ENCODE results near the gene SAMD4A.

The SAMD4A gene

GRCh38 chr14:54532111-54533012 lies 34.6 kb upstream of the SAMD4A start:
- H3K79me2 ChIP-seq (ENCODE audit: insufficient read depth, low read depth) = no peaks in the 10 kb centered on the region
- peak overlapping the region; percentile 62 for H3K27ac ChIP-seq
- peak overlapping the region; percentile 32; the same call in 1 of the 2 replicates for H3K9ac ChIP-seq
- no peak for TF ChIP-seq CTCF (conservative IDR thresholded peaks at IDR 0.05; ENCODE audit: low read depth, low read length)
- no peaks in the 10 kb centered on the region for H3K27me3 ChIP-seq (ENCODE audit: insufficient read depth, low read depth)
- H3K36me3 ChIP-seq (ENCODE audit: insufficient read depth) = no peaks in the 10 kb centered on the region
- H3K4me2 ChIP-seq = peak overlapping the region; percentile 69
- no peak overlapping the region for H3K4me3 ChIP-seq (IDR thresholded peaks at IDR 0.05; ENCODE audit: insufficient read depth, low read depth, low read length)
- peak overlapping the region; percentile 16; the same call in 1 of the 2 replicates for H2AFZ ChIP-seq (ENCODE audit: low read depth)
- H4K20me1 ChIP-seq (ENCODE audit: insufficient read depth) = no peaks in the 10 kb centered on the region
- peaks cover 31% of the 10 kb centered on the region for H3K4me1 ChIP-seq (ENCODE audit: low read depth, poor library complexity, severe bottlenecking)

- Histone ChIP-seq H3K27me3 (ENCODE audit: insufficient read depth, low read depth) (no peaks in the 10 kb centered on the region), H3K4me2 (peak overlapping the region; percentile 69), H3K4me1 (ENCODE audit: low read depth, poor library complexity, severe bottlenecking) (peaks cover 31% of the 10 kb centered on the region), H3K36me3 (ENCODE audit: insufficient read depth) (no peaks in the 10 kb centered on the region), H2AFZ (ENCODE audit: low read depth) (0 out of 2 replicates have a peak overlapping the region, but pooled peaks have one; percentile 16), H4K20me1 (ENCODE audit: insufficient read depth) (no peaks in the 10 kb centered on the region), H3K9ac (peak overlapping the region; percentile 32; the same call in 1 of the 2 replicates), H3K79me2 (ENCODE audit: insufficient read depth, low read depth) (no peaks in the 10 kb centered on the region), H3K27ac (peak overlapping the region; percentile 62), H3K4me3 (IDR thresholded peaks at IDR 0.05; ENCODE audit: insufficient read depth, low read depth, low read length) (no peak overlapping the region)
- no peak for TF ChIP-seq CTCF (conservative IDR thresholded peaks at IDR 0.05; ENCODE audit: low read depth, low read length)
Measured at GRCh38 chr14:54533100-54533499, 33.8 kb upstream of the SAMD4A start.

- Histone ChIP-seq H3K9ac (no peak overlapping the region), H2AFZ (ENCODE audit: low read depth) (no peak overlapping the region), H3K79me2 (ENCODE audit: insufficient read depth, low read depth) (no peaks in the 10 kb centered on the region), H4K20me1 (ENCODE audit: insufficient read depth) (no peaks in the 10 kb centered on the region), H3K27me3 (ENCODE audit: insufficient read depth, low read depth) (no peaks in the 10 kb centered on the region), H3K4me3 (IDR thresholded peaks at IDR 0.05; ENCODE audit: insufficient read depth, low read depth, low read length) (no peak overlapping the region), H3K4me2 (no peak overlapping the region), H3K27ac (no peak overlapping the region), H3K4me1 (ENCODE audit: low read depth, poor library complexity, severe bottlenecking) (peaks cover 31% of the 10 kb centered on the region), H3K36me3 (ENCODE audit: insufficient read depth) (no peaks in the 10 kb centered on the region)
- TF ChIP-seq CTCF (conservative IDR thresholded peaks at IDR 0.05; ENCODE audit: low read depth, low read length) = no peak
Measured at GRCh38 chr14:54535126-54535525, 31.8 kb upstream of the SAMD4A start.

GRCh38 chr14:54535646-54536045 lies 31.3 kb upstream of the SAMD4A start:
- Histone ChIP-seq H3K4me3 (IDR thresholded peaks at IDR 0.05; ENCODE audit: insufficient read depth, low read depth, low read length) (no peak overlapping the region), H2AFZ (ENCODE audit: low read depth) (no peak overlapping the region), H3K4me2 (no peak overlapping the region), H3K4me1 (ENCODE audit: low read depth, poor library complexity, severe bottlenecking) (peaks cover 31% of the 10 kb centered on the region), H3K9ac (no peak overlapping the region), H3K79me2 (ENCODE audit: insufficient read depth, low read depth) (no peaks in the 10 kb centered on the region), H3K36me3 (ENCODE audit: insufficient read depth) (no peaks in the 10 kb centered on the region), H3K27ac (no peak overlapping the region), H3K27me3 (ENCODE audit: insufficient read depth, low read depth) (no peaks in the 10 kb centered on the region), H4K20me1 (ENCODE audit: insufficient read depth) (no peaks in the 10 kb centered on the region)
- TF ChIP-seq CTCF (conservative IDR thresholded peaks at IDR 0.05; ENCODE audit: low read depth, low read length) = no peak

Measured in KMS-11 (cell line).